ENCODE data around the gene CRMP1. TPM values are rescaled to one million over a fixed set of nuclear protein-coding genes. Genes with fewer than 3 reads are reported as not detected.

CRMP1 gene
- total RNA-seq, 1 donor: not detected

GRCh38 chr4:5931526-5931925, 38.6 kb upstream of the CRMP1 start:
- H3K4me3 ChIP-seq (ENCODE audit: low read depth, low read length): no peak overlapping the region
- TF ChIP-seq CTCF (IDR thresholded peaks at IDR 0.05; ENCODE audit: insufficient read depth, low read length): no peak
- no peak for DNase-seq (ENCODE audit: low read depth)

GRCh38 chr4:5930876-5931275, 38.0 kb upstream of the CRMP1 start:
- TF ChIP-seq CTCF (IDR thresholded peaks at IDR 0.05; ENCODE audit: insufficient read depth, low read length): no peak
- no peak for DNase-seq (ENCODE audit: low read depth)
- no peak overlapping the region for H3K4me3 ChIP-seq (ENCODE audit: low read depth, low read length)

- H3K4me3 ChIP-seq (ENCODE audit: low read depth, low read length): no peak overlapping the region
- TF ChIP-seq CTCF (IDR thresholded peaks at IDR 0.05; ENCODE audit: insufficient read depth, low read length): no peak
- DNase-seq (ENCODE audit: low read depth): no peak
These were observed 37.6 kb upstream of the CRMP1 start for GRCh38 chr4:5930456-5930855.

GRCh38 chr4:5928844-5929420, 36.0 kb upstream of the CRMP1 start:
- H3K4me3 ChIP-seq (ENCODE audit: low read depth, low read length): no peak overlapping the region
- no peak for TF ChIP-seq CTCF (IDR thresholded peaks at IDR 0.05; ENCODE audit: insufficient read depth, low read length)
- DNase-seq (ENCODE audit: low read depth): no peak

- no peak overlapping the region for H3K4me3 ChIP-seq (ENCODE audit: low read depth, low read length)
- TF ChIP-seq CTCF (IDR thresholded peaks at IDR 0.05; ENCODE audit: insufficient read depth, low read length): no peak
- DNase-seq (ENCODE audit: low read depth): no peak
These were observed 35.4 kb upstream of the CRMP1 start for GRCh38 chr4:5928274-5928673.

- H3K4me3 ChIP-seq (ENCODE audit: low read depth, low read length): no peak overlapping the region
- no peak for DNase-seq (ENCODE audit: low read depth)
- TF ChIP-seq CTCF (IDR thresholded peaks at IDR 0.05; ENCODE audit: insufficient read depth, low read length): no peak
These were observed 34.9 kb upstream of the CRMP1 start for GRCh38 chr4:5927747-5928146.

GRCh38 chr4:5927116-5927515, 34.2 kb upstream of the CRMP1 start:
- TF ChIP-seq CTCF (IDR thresholded peaks at IDR 0.05; ENCODE audit: insufficient read depth, low read length): no peak
- no peak for DNase-seq (ENCODE audit: low read depth)
- H3K4me3 ChIP-seq (ENCODE audit: low read depth, low read length): no peak overlapping the region
